Measurements from ENCODE around the gene SERPINA9. TPM values are rescaled to one million over a fixed set of nuclear protein-coding genes. Genes with fewer than 3 reads are reported as not detected.

The SERPINA9 gene
- total and polyA plus RNA-seq, 7 donors = not detected

DNA sequence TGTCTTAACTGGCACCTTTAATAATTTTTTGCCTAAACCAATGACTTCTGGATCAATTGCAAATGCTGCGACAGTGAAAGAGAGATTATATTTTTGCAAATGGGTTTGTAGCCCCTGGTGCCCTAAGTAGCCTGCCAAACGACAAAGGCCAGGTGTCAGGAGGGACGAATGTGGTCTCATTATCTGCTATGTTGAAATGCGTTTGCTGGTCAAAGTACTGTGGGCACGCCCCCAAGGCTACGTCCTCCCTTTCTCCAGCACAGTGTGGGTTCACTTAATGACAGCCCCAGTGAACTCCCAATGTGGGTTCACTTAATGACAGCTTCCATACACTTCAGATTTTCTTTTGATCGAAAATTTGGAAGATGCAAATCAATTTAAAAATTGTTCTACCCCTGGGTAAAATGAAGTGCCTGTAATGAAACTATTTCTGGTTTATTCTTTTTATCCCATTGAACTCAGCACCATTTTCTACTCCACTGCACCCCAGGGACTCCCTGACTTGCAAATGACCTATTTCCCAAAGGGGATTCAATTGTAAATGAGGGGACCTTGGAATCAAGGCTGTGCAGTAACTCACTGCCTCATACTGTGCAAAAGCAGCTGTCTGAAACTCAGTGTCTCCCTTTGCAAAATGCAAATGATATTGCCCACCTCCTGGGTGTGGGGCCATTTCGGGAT, 24.8 kb downstream of the SERPINA9 start:
- ATAC-seq (no peak), DNase-seq (no peak)
- H3K4me3 ChIP-seq = no peak overlapping the region
- WGBS, 3 donors = 13 to 14% (median 13%) methylated on average over 8 of the region's 8 CpGs
- intact Hi-C loops (cut with DNase I) = no loop called here
- H3K36me3 ChIP-seq (ENCODE audit: insufficient read depth in 1 of 2, low read depth in 1 of 2) = no peaks in the 10 kb centered on the region
- no peaks in the 10 kb centered on the region for H3K9me3 ChIP-seq
- no peaks in the 10 kb centered on the region for H3K4me1 ChIP-seq
- H3K27ac ChIP-seq = no peak overlapping the region
- TF ChIP-seq CTCF (IDR thresholded peaks at IDR 0.05) = no peak
- no peaks in the 10 kb centered on the region for H3K27me3 ChIP-seq (ENCODE audit: insufficient read depth in 3 of 3, low read length in 2 of 3)

DNA sequence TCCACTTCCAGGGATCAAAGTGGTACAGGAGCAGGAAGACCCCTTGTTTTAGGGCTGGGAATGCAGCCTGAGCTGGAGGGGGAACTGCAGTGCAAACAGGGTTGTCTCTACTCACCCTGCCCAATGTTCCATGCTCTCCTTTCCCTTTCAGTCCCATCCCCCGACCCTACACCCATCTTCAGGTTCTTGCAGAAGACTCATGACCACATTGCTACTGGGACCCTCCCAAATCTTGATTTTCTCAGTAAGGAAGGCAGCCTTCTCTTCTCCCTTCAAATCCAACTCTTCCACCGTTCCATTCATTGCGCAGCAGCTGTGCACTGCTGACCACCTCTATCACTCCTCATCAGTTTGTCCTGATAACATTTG, 25.3 kb downstream of the SERPINA9 start:
- no peak for DNase-seq

GRCh38 chr14:94449930-94450329, 26.1 kb downstream of the SERPINA9 start:
- H3K9me3 ChIP-seq = no peaks in the 10 kb centered on the region
- TF ChIP-seq CTCF (IDR thresholded peaks at IDR 0.05) = no peak
- H3K36me3 ChIP-seq (ENCODE audit: insufficient read depth in 1 of 2, low read depth in 1 of 2) = no peaks in the 10 kb centered on the region
- H3K4me1 ChIP-seq = no peaks in the 10 kb centered on the region
- H3K4me3 ChIP-seq = no peak overlapping the region
- no peak for DNase-seq
- H3K27me3 ChIP-seq (ENCODE audit: insufficient read depth in 3 of 3, low read length in 2 of 3) = no peaks in the 10 kb centered on the region
- ATAC-seq = no peak
- intact Hi-C loops (cut with DNase I) = no loop called here
- 66 to 78% (median 69%) methylated on average over 6 of the region's 6 CpGs for WGBS, 3 donors
- H3K27ac ChIP-seq = no peak overlapping the region

More for the DNA sequence above, 25.3 kb downstream of the SERPINA9 start:
- TF ChIP-seq CTCF (IDR thresholded peaks at IDR 0.05) = no peak
- WGBS, 3 donors = 64 to 65% (median 65%) methylated on average over 3 of the region's 3 CpGs
- no peaks in the 10 kb centered on the region for H3K36me3 ChIP-seq (ENCODE audit: insufficient read depth in 1 of 2, low read depth in 1 of 2)
- intact Hi-C loops (cut with DNase I) = no loop called here
- H3K27ac ChIP-seq = no peak overlapping the region
- H3K27me3 ChIP-seq (ENCODE audit: insufficient read depth in 3 of 3, low read length in 2 of 3) = no peaks in the 10 kb centered on the region
- no peaks in the 10 kb centered on the region for H3K4me1 ChIP-seq
- ATAC-seq = no peak
- no peaks in the 10 kb centered on the region for H3K9me3 ChIP-seq
- H3K4me3 ChIP-seq = no peak overlapping the region

- H3K4me3 ChIP-seq = no peak overlapping the region
- no peaks in the 10 kb centered on the region for H3K27me3 ChIP-seq (ENCODE audit: insufficient read depth in 3 of 3, low read length in 2 of 3)
- H3K4me1 ChIP-seq = no peaks in the 10 kb centered on the region
- WGBS, 3 donors = 53 to 54% (median 53%) methylated on average over 14 of the region's 14 CpGs
- H3K27ac ChIP-seq = no peak overlapping the region
- intact Hi-C loops (cut with DNase I) = no loop called here
- TF ChIP-seq CTCF (IDR thresholded peaks at IDR 0.05) = no peak
- no peak for ATAC-seq
- DNase-seq = no peak
- no peaks in the 10 kb centered on the region for H3K36me3 ChIP-seq (ENCODE audit: insufficient read depth in 1 of 2, low read depth in 1 of 2)
- H3K9me3 ChIP-seq = no peaks in the 10 kb centered on the region
Measured at GRCh38 chr14:94448071-94448808, 27.8 kb downstream of the SERPINA9 start.
